HG03571 (cell line): ENCODE data around the gene BYSL.

Source experiments
- ATAC-seq: cut with Tn5 transposase; IDR thresholded peaks from one replicate; pipeline ENCODE4 v1.9.1; 2021; ENCODE audit not compliant: unreplicated experiment

The BYSL gene

GRCh38 chr6:41974281-41974825 is 53.1 kb downstream of the BYSL start:
- no peak for ATAC-seq

- no peak for ATAC-seq
Measured at GRCh38 chr6:41975276-41975675, 54.0 kb downstream of the BYSL start.

DNA sequence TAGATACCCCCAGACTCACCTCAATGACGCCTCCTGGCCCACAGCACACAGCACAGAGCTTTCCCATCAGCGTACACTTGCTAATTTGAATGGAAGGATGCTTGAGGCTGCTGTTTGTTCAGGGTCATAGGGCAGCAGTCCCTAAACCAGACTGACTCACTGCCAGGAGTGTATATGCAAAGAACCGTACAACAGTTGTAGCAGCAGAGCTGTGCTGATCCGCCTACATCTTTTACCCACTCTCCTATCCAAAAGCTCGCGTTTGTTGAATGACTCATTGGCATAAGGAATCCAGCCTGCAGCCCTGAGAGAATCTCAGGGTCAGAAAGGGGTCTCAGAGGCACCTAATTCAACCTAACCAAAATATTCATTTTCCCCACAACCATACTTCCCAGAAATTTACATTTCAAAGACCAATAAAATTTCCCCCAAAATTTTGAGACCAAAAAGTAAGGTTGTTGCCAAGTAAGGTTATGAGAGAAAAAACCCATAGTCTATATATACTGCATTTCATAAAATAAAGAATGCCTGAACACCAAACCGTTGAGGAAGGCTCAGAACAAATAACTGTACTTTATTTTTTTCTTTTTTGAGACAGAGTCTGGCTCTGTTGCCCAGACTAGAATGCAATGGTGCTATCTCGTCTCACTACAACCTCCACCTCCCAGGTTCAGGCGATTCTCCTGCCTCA is 55.6 kb downstream of the BYSL start:
- ATAC-seq, result no peak
